CD4-positive, alpha-beta T cell treated with Interleukin-15 for 4 hours (primary cell): ENCODE measurements around the gene DNAAF3.

Source experiments
- DNase-seq: peaks from one replicate; pipeline ENCODE4 v3.0.0-alpha.2; 2020; ENCODE audit warnings: low spot score

The DNAAF3 gene

GRCh38 chr19:55116232-55116858 lies 50.1 kb downstream of the DNAAF3 start:
- peak; percentile 56 for DNase-seq

- no peak for DNase-seq
Observed at GRCh38 chr19:55115446-55116065, 50.9 kb downstream of the DNAAF3 start.

GRCh38 chr19:55114566-55115145 lies 51.8 kb downstream of the DNAAF3 start:
- DNase-seq = no peak

GRCh38 chr19:55113570-55114039 lies 52.8 kb downstream of the DNAAF3 start:
- DNase-seq = no peak

GRCh38 chr19:55112777-55113569 lies 53.4 kb downstream of the DNAAF3 start:
- DNase-seq = no peak

GRCh38 chr19:55112246-55112776 lies 54.1 kb downstream of the DNAAF3 start:
- DNase-seq = no peak

GRCh38 chr19:55111238-55111831 lies 55.1 kb downstream of the DNAAF3 start:
- no peak for DNase-seq

GRCh38 chr19:55109527-55110291 lies 56.7 kb downstream of the DNAAF3 start:
- no peak for DNase-seq
